Lower leg skin (tissue), 4 donors: ENCODE results near the gene TSEN54. TPM values are rescaled to one million over a fixed set of nuclear protein-coding genes. Genes with fewer than 3 reads are reported as not detected.

ENCODE experiments used
- DNase-seq, 2 donors: peaks; one replicate each; pipeline ENCODE4 v3.0.0-alpha.2; 2019; ENCODE audit warnings: low spot score in 2 of 2
- H3K4me3 ChIP-seq: fragments of 200-600 bp; sonication (generic); 2 replicates; pipeline ENCODE4 v1.5.1; 2017; ENCODE audit warnings: mild to moderate bottlenecking, low read depth; ENCODE audit not compliant: poor library complexity, severe bottlenecking
- POLR2A ChIP-seq, 2 donors: fragments of 450-650 bp; IDR thresholded peaks; one replicate each; pipeline ENCODE4 v1.6.1; 2016 to 2017; ENCODE audit warnings: antibody characterized with exemption in 2 of 2, mild to moderate bottlenecking in 1 of 2, moderate library complexity in 1 of 2
- WGBS, 2 donors: methylation state at CpG; one replicate each; pipeline ENCODE4 v1.1.5; 2018; 5-methylcytosine and 5-hydroxymethylcytosine counted together
- intact Hi-C: fragments of 100-400 bp; cut with DNase I; formaldehyde crosslinking; loops from one replicate; pipeline ENCODE4 v1.15.0; 2023; ENCODE audit warnings: low total_unique reads
- total RNA-seq, 4 donors: library from RNA; depleted of rRNA; stranded (reverse); fragments of >200 nt; gene quantifications; one replicate each; pipeline ENCODE4 v1.1.0, GENCODE V29; 2016
- TF ChIP-seq, protein P1 (sequence below), 3 donors: fragments of 450-650 bp; IDR thresholded peaks; one replicate each; pipeline ENCODE4 v1.5.1; 2016; ENCODE audit warnings: antibody characterized with exemption in 3 of 3, mild to moderate bottlenecking in 3 of 3, moderate library complexity in 2 of 3

The TSEN54 gene
- total RNA-seq, 4 donors from 2014 or later = 42.7 to 70.8 (median 50.8) TPM

GRCh38 chr17:75486151-75486550, 30.2 kb upstream of the TSEN54 start:
- intact Hi-C loops = no loop called here
- no peak overlapping the region for H3K4me3 ChIP-seq
- DNase-seq = no peak
- 84 to 86% methylated on average over 14 of the region's 14 CpGs for WGBS, 2 donors
- no peak for TF ChIP-seq POLR2A (IDR thresholded peaks at IDR 0.05)
- TF ChIP-seq, protein P1, sequence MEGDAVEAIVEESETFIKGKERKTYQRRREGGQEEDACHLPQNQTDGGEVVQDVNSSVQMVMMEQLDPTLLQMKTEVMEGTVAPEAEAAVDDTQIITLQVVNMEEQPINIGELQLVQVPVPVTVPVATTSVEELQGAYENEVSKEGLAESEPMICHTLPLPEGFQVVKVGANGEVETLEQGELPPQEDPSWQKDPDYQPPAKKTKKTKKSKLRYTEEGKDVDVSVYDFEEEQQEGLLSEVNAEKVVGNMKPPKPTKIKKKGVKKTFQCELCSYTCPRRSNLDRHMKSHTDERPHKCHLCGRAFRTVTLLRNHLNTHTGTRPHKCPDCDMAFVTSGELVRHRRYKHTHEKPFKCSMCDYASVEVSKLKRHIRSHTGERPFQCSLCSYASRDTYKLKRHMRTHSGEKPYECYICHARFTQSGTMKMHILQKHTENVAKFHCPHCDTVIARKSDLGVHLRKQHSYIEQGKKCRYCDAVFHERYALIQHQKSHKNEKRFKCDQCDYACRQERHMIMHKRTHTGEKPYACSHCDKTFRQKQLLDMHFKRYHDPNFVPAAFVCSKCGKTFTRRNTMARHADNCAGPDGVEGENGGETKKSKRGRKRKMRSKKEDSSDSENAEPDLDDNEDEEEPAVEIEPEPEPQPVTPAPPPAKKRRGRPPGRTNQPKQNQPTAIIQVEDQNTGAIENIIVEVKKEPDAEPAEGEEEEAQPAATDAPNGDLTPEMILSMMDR (IDR thresholded peaks at IDR 0.05) = no peak

DNA sequence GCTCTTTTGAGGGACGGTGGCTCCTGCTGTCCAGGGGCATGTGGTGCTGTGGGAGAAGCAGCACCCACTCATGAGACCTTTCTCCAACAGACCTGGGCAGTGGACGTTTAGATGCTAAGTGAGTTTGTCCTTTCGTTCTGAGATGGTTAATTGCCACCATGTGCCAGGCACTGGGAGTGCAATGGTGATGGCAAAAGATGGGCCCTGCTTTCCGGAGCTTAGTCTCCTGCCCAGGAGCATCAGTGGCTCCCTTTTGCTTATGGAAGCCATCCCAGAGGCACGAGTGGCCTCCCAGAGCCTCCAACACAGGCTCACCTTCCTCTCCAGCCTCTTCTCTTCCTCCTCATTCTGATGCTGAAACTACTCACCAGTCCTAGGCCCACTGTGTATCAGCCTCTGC, 29.4 kb upstream of the TSEN54 start:
- intact Hi-C loops = no loop called here
- TF ChIP-seq, protein P1 (IDR thresholded peaks at IDR 0.05) = no peak
- TF ChIP-seq POLR2A (IDR thresholded peaks at IDR 0.05) = no peak
- no peak overlapping the region for H3K4me3 ChIP-seq
- 82 to 86% methylated on average over 5 of the region's 5 CpGs for WGBS, 2 donors
- DNase-seq = no peak

GRCh38 chr17:75487351-75488070, 28.8 kb upstream of the TSEN54 start:
- TF ChIP-seq POLR2A (IDR thresholded peaks at IDR 0.05) = no peak
- TF ChIP-seq, protein P1 (IDR thresholded peaks at IDR 0.05) = no peak
- no peak overlapping the region for H3K4me3 ChIP-seq
- intact Hi-C loops = no loop called here
- WGBS, 2 donors = 68 to 75% methylated on average over 12 of the region's 12 CpGs
- no peak for DNase-seq

- intact Hi-C loops = no loop called here
- WGBS, 2 donors = 92 to 95% methylated on average over 24 of the region's 24 CpGs
- no peak for TF ChIP-seq POLR2A (IDR thresholded peaks at IDR 0.05)
- TF ChIP-seq, protein P1 (IDR thresholded peaks at IDR 0.05) = no peak
- no peak overlapping the region for H3K4me3 ChIP-seq
- DNase-seq = no peak
These were observed 27.4 kb upstream of the TSEN54 start for GRCh38 chr17:75488693-75489510.

DNA sequence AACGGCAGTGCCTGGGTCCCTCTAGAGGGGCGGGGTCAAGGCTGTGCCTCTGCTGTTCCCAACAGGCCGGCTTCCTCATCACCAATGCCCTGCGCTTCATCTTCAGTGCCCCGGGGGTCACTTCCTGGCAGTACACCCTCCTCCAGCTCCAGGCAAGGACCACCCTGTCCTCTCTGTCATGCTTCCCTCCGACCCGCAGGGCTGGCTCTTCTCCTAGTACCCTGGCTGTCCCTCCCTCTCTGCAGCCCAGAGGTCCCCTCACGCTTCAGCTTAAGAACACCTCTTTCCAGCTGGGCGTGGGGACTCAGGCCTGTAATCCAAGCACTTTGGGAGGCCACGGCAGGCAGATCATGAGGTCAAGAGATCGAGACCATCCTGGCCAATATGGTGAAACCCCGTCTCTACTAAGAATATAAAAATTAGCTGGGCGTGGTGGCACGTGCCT, 26.8 kb upstream of the TSEN54 start:
- no peak for DNase-seq
- TF ChIP-seq, protein P1 (IDR thresholded peaks at IDR 0.05) = no peak
- no peak for TF ChIP-seq POLR2A (IDR thresholded peaks at IDR 0.05)
- H3K4me3 ChIP-seq = no peak overlapping the region
- WGBS, 2 donors = 76 to 86% methylated on average over 14 of the region's 14 CpGs
- intact Hi-C loops = no loop called here
